ENCODE measurements around the gene FHOD3. TPM values are rescaled to one million over a fixed set of nuclear protein-coding genes. Genes with fewer than 3 reads are reported as not detected.

Gene FHOD3
- total RNA-seq, 1 donor from 2014 or later = 5.9 TPM

GRCh38 chr18:36660311-36660710 lies 362.8 kb downstream of the FHOD3 start:
- Mint-ChIP-seq H3K27ac (ENCODE audit: unreplicated experiment) (no peak overlapping the region), H3K36me3 (ENCODE audit: low read depth, unreplicated experiment) (no peaks in the 10 kb centered on the region), H3K4me1 (ENCODE audit: low read depth, unreplicated experiment) (peaks cover 12% of the 10 kb centered on the region), H3K27me3 (ENCODE audit: low read depth, unreplicated experiment) (peaks cover 5% of the 10 kb centered on the region), H3K4me3 (ENCODE audit: unreplicated experiment) (no peak overlapping the region), H3K9me3 (ENCODE audit: unreplicated experiment) (no peaks in the 10 kb centered on the region)
- DNase-seq (ENCODE audit: low read depth) = no peak
- TF ChIP-seq CTCF (IDR thresholded peaks at IDR 0.05; ENCODE audit: insufficient read depth, low read depth, low read length) = no peak
- no peak for TF ChIP-seq EZH2 (IDR thresholded peaks at IDR 0.05; ENCODE audit: insufficient read depth, low read length)
- Histone ChIP-seq H2AFZ (ENCODE audit: low read depth, low read length) (no peak overlapping the region), H3K36me3 (ENCODE audit: insufficient read depth, low read length) (no peaks in the 10 kb centered on the region), H3K4me2 (ENCODE audit: low read length) (no peak overlapping the region), H3K27me3 (ENCODE audit: insufficient read depth, low read length) (no peaks in the 10 kb centered on the region), H3K4me3 (ENCODE audit: insufficient read depth, low read depth, low read length) (no peak overlapping the region), H3K4me1 (ENCODE audit: insufficient read depth, low read length) (no peaks in the 10 kb centered on the region), H4K20me1 (ENCODE audit: insufficient read depth, low read length) (no peaks in the 10 kb centered on the region), H3K9ac (ENCODE audit: low read length) (no peak overlapping the region), H3K9me3 (ENCODE audit: insufficient read depth, low read depth, low read length) (no peaks in the 10 kb centered on the region), H3K27ac (ENCODE audit: low read depth, low read length) (no peak overlapping the region), H3K79me2 (ENCODE audit: insufficient read depth, low read length) (no peaks in the 10 kb centered on the region)
- FAIRE-seq = no peak

- Histone ChIP-seq H3K9me3 (ENCODE audit: insufficient read depth, low read depth, low read length) (no peaks in the 10 kb centered on the region), H3K4me2 (ENCODE audit: low read length) (no peak overlapping the region), H3K36me3 (ENCODE audit: insufficient read depth, low read length) (no peaks in the 10 kb centered on the region), H3K4me1 (ENCODE audit: insufficient read depth, low read length) (no peaks in the 10 kb centered on the region), H2AFZ (ENCODE audit: low read depth, low read length) (no peak overlapping the region), H3K27me3 (ENCODE audit: insufficient read depth, low read length) (no peaks in the 10 kb centered on the region), H3K79me2 (ENCODE audit: insufficient read depth, low read length) (no peaks in the 10 kb centered on the region), H4K20me1 (ENCODE audit: insufficient read depth, low read length) (no peaks in the 10 kb centered on the region), H3K27ac (ENCODE audit: low read depth, low read length) (no peak overlapping the region), H3K4me3 (ENCODE audit: insufficient read depth, low read depth, low read length) (no peak overlapping the region), H3K9ac (ENCODE audit: low read length) (no peak overlapping the region)
- Mint-ChIP-seq H3K27ac (ENCODE audit: unreplicated experiment) (no peak overlapping the region), H3K9me3 (ENCODE audit: unreplicated experiment) (no peaks in the 10 kb centered on the region), H3K4me3 (ENCODE audit: unreplicated experiment) (no peak overlapping the region), H3K27me3 (ENCODE audit: low read depth, unreplicated experiment) (peaks cover 10% of the 10 kb centered on the region), H3K4me1 (ENCODE audit: low read depth, unreplicated experiment) (peaks cover 5% of the 10 kb centered on the region), H3K36me3 (ENCODE audit: low read depth, unreplicated experiment) (peaks cover 1% of the 10 kb centered on the region)
- no peak for DNase-seq (ENCODE audit: low read depth)
- TF ChIP-seq EZH2 (IDR thresholded peaks at IDR 0.05; ENCODE audit: insufficient read depth, low read length) = no peak
- no peak for TF ChIP-seq CTCF (IDR thresholded peaks at IDR 0.05; ENCODE audit: insufficient read depth, low read depth, low read length)
- FAIRE-seq = no peak
These were observed 364.5 kb downstream of the FHOD3 start for GRCh38 chr18:36661999-36662398.

DNA sequence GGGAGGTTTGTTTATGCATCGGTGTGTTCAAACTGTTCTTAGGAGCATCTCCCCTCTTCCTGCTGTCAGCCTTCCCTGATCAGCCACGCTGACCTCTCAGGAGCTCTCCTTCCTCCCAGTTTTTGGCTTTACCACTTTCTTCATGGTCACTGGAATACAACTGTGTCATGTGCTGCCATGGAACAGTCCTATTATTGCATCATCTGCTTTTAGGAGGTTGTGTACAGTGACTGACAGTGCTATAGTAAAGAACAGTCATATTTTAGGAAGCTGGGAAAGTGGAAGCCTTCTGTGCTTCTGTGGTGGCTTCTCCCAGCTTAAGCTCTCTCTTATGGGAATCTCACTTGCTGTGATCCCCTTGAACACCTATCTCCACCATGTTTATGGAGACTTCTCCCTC lies 365.8 kb downstream of the FHOD3 start:
- TF ChIP-seq CTCF (IDR thresholded peaks at IDR 0.05; ENCODE audit: insufficient read depth, low read depth, low read length) (no peak), EZH2 (IDR thresholded peaks at IDR 0.05; ENCODE audit: insufficient read depth, low read length) (no peak)
- FAIRE-seq (no peak), DNase-seq (ENCODE audit: low read depth) (no peak)
- H3K4me1 ChIP-seq (ENCODE audit: insufficient read depth, low read length) = no peaks in the 10 kb centered on the region
- no peak overlapping the region for H3K27ac ChIP-seq (ENCODE audit: low read depth, low read length)
- no peaks in the 10 kb centered on the region for H3K36me3 ChIP-seq (ENCODE audit: insufficient read depth, low read length)
- no peaks in the 10 kb centered on the region for H3K9me3 ChIP-seq (ENCODE audit: insufficient read depth, low read depth, low read length)
- H3K36me3 Mint-ChIP-seq (ENCODE audit: low read depth, unreplicated experiment) = peaks cover 1% of the 10 kb centered on the region
- H2AFZ ChIP-seq (ENCODE audit: low read depth, low read length) = no peak overlapping the region
- no peaks in the 10 kb centered on the region for H3K9me3 Mint-ChIP-seq (ENCODE audit: unreplicated experiment)
- no peak overlapping the region for H3K27ac Mint-ChIP-seq (ENCODE audit: unreplicated experiment)
- H3K4me3 ChIP-seq (ENCODE audit: insufficient read depth, low read depth, low read length) = no peak overlapping the region
- H3K27me3 ChIP-seq (ENCODE audit: insufficient read depth, low read length) = no peaks in the 10 kb centered on the region
- H3K4me1 Mint-ChIP-seq (ENCODE audit: low read depth, unreplicated experiment) = peaks cover 7% of the 10 kb centered on the region
- no peak overlapping the region for H3K9ac ChIP-seq (ENCODE audit: low read length)
- no peaks in the 10 kb centered on the region for H3K79me2 ChIP-seq (ENCODE audit: insufficient read depth, low read length)
- H3K27me3 Mint-ChIP-seq (ENCODE audit: low read depth, unreplicated experiment) = peaks cover 10% of the 10 kb centered on the region
- no peak overlapping the region for H3K4me3 Mint-ChIP-seq (ENCODE audit: unreplicated experiment)
- H3K4me2 ChIP-seq (ENCODE audit: low read length) = no peak overlapping the region
- no peaks in the 10 kb centered on the region for H4K20me1 ChIP-seq (ENCODE audit: insufficient read depth, low read length)
